CD14-positive monocyte (primary cell): Measurements from ENCODE around the gene CCDC116. TPM values are rescaled to one million over a fixed set of nuclear protein-coding genes. Genes with fewer than 3 reads are reported as not detected.

Source experiments
- DNase-seq, 3 donors: peaks; one replicate each; pipeline ENCODE4 v3.0.0-alpha.2; 2011 to 2022
- H2AFZ ChIP-seq: 2 replicates; pipeline ENCODE4 v1.6.0; 2012; ENCODE audit warnings: mild to moderate bottlenecking, low read depth, low read length, inconsistent platforms; ENCODE audit not compliant: insufficient read depth, poor library complexity, severe bottlenecking
- H3K27ac ChIP-seq, 2 donors: 1 replicate in 1 of 2; 2 replicates in 1 of 2; pipeline ENCODE4 v1.5.1; 2012 to 2013; ENCODE audit warnings: low read length in 2 of 2, control low read depth in 1 of 2, inconsistent platforms in 1 of 2, low read depth in 1 of 2, mild to moderate bottlenecking in 1 of 2
- H3K27me3 ChIP-seq, 2 donors: one replicate each; pipeline versions ENCODE4 v1.6.0 to v1.6.1; 2011 to 2013; ENCODE audit warnings: low read length in 2 of 2; ENCODE audit not compliant: control insufficient read depth in 2 of 2, insufficient read depth in 2 of 2
- H3K36me3 ChIP-seq, 2 donors: replicated peaks in 1 of 2; 1 replicate in 1 of 2; 2 replicates in 1 of 2; pipeline versions ENCODE4 v1.5.1 to v1.6.1; 2012 to 2013; ENCODE audit warnings: low read length in 2 of 2, control low read depth in 1 of 2, inconsistent platforms in 1 of 2, mild to moderate bottlenecking in 1 of 2; ENCODE audit not compliant: insufficient read depth in 2 of 2, control insufficient read depth in 1 of 2
- H3K4me1 ChIP-seq, 2 donors: 1 replicate in 1 of 2; 2 replicates in 1 of 2; pipeline versions ENCODE4 v1.5.1 to v1.6.1; 2012 to 2013; ENCODE audit warnings: low read length in 2 of 2, control low read depth in 1 of 2, inconsistent platforms in 1 of 2, mild to moderate bottlenecking in 1 of 2, moderate library complexity in 1 of 2; ENCODE audit not compliant: insufficient read depth in 2 of 2, control insufficient read depth in 1 of 2
- H3K4me2 ChIP-seq: replicated peaks from 2 replicates; pipeline ENCODE3; 2012; ENCODE audit warnings: low read length, moderate library complexity, mild to moderate bottlenecking; ENCODE audit not compliant: poor library complexity, severe bottlenecking; ENCODE audit errors: extremely low read depth
- H3K4me3 ChIP-seq, 3 experiments: fragments of 200-600 bp in 1 of 3; sonication (generic) in 1 of 3; replicated peaks in 1 of 3; 1 replicate in 2 of 3; 2 replicates in 1 of 3; pipeline ENCODE4 v1.5.1; 2011 to 2013; ENCODE audit warnings: low read length in 3 of 3, mild to moderate bottlenecking in 3 of 3, control low read depth in 2 of 3, low read depth in 2 of 3, inconsistent platforms in 1 of 3, moderate library complexity in 1 of 3
- H3K79me2 ChIP-seq: 2 replicates; pipeline ENCODE4 v1.6.0; 2012; ENCODE audit warnings: mild to moderate bottlenecking, control low read depth, inconsistent platforms, low read length, moderate library complexity; ENCODE audit not compliant: insufficient read depth
- H3K9ac ChIP-seq: 2 replicates; pipeline ENCODE4 v1.6.0; 2017; ENCODE audit warnings: low read length, mild to moderate bottlenecking; ENCODE audit not compliant: insufficient read depth, poor library complexity, severe bottlenecking
- H3K9me3 ChIP-seq, 2 donors: replicated peaks in 1 of 2; 1 replicate in 1 of 2; 2 replicates in 1 of 2; pipeline versions ENCODE4 v1.5.1 to v1.6.1; 2012 to 2013; ENCODE audit warnings: low read length in 2 of 2, control low read depth in 1 of 2; ENCODE audit not compliant: control insufficient read depth in 1 of 2, insufficient read depth in 1 of 2
- H4K20me1 ChIP-seq: 2 replicates; pipeline ENCODE4 v1.6.0; 2012; ENCODE audit warnings: mild to moderate bottlenecking, low read length, control low read depth, moderate library complexity; ENCODE audit not compliant: insufficient read depth
- H3K27ac Mint-ChIP-seq, 7 donors: one replicate each; pipeline ENCODE4 v1.8.0; 2020; ENCODE audit warnings: mild to moderate bottlenecking in 7 of 7, mixed read lengths in 7 of 7, moderate library complexity in 6 of 7, inconsistent platforms in 2 of 7
- H3K27me3 Mint-ChIP-seq, 3 donors: one replicate each; pipeline ENCODE4 v1.8.0; 2021 to 2022; ENCODE audit warnings: low read depth in 3 of 3, mild to moderate bottlenecking in 3 of 3, mixed read lengths in 3 of 3, moderate library complexity in 3 of 3, inconsistent platforms in 1 of 3
- H3K36me3 Mint-ChIP-seq, 2 donors: one replicate each; pipeline ENCODE4 v1.8.0; 2020; ENCODE audit warnings: mixed read lengths in 2 of 2, inconsistent platforms in 1 of 2, mild to moderate bottlenecking in 1 of 2
- H3K4me1 Mint-ChIP-seq: one replicate; pipeline ENCODE4 v1.8.0; 2020; ENCODE audit warnings: mild to moderate bottlenecking, mixed read lengths
- H3K4me3 Mint-ChIP-seq, 2 donors: one replicate each; pipeline ENCODE4 v1.8.0; 2020; ENCODE audit warnings: mild to moderate bottlenecking in 2 of 2, mixed read lengths in 2 of 2, moderate library complexity in 1 of 2
- H3K9me3 Mint-ChIP-seq, 7 donors: one replicate each; pipeline ENCODE4 v1.8.0; 2020 to 2022; ENCODE audit warnings: mixed read lengths in 7 of 7, mild to moderate bottlenecking in 6 of 7, moderate library complexity in 6 of 7, inconsistent platforms in 2 of 7
- CTCF ChIP-seq: fragments of 200-600 bp; IDR thresholded peaks from one replicate; pipeline ENCODE4 v1.8.0; 2022; ENCODE audit warnings: antibody characterized with exemption, mild to moderate bottlenecking
- WGBS: methylation state at CpG from one replicate; pipeline ENCODE4 v1.1.5; 2013; ENCODE audit warnings: missing lambda C conversion rate; ENCODE audit not compliant: insufficient coverage; 5-methylcytosine and 5-hydroxymethylcytosine counted together
- intact Hi-C, 2 donors: fragments of 100-400 bp; cut with micrococcal nuclease; formaldehyde crosslinking; loops; one replicate each; pipeline versions ENCODE4 v1.15.0 to v1.15.1; 2023
- polyA plus RNA-seq, 3 donors: library from polyadenylated mRNA; depleted of rRNA in 1 of 3; unstranded in 2 of 3; stranded (reverse) in 1 of 3; fragments of 300-500 nt in 2 of 3; fragments of >200 nt in 1 of 3; fragmentation: Illumina TruSeq in 2 of 3; gene quantifications; 1 replicate in 2 of 3; 2 replicates in 1 of 3; pipeline ENCODE4 v1.2.3, GENCODE V29; 2012 to 2021

Gene CCDC116
- polyA plus RNA-seq, 3 donors, result 0.21 TPM; not detected in 2

- Histone ChIP-seq H3K9me3 (no peaks in the 10 kb centered on the region), H3K4me3 (no peak overlapping the region), H3K27ac (no peak overlapping the region), H4K20me1 (peaks cover 17% of the 10 kb centered on the region), H3K79me2 (peaks cover 13% of the 10 kb centered on the region), H3K36me3 (peaks cover 2 to 14% of the 10 kb centered on the region in 2 donors), H3K4me1 (peaks cover 23 to 31% of the 10 kb centered on the region in 2 donors), H2AFZ (no peak overlapping the region), H3K4me2 (no peak overlapping the region), H3K27me3 (no peaks in the 10 kb centered on the region), H3K9ac (no peak overlapping the region)
- peaks cover 33% of the 10 kb centered on the region for H3K4me1 Mint-ChIP-seq
- DNase-seq, result peak; percentile 70 to 86 (median 78)
- peak overlapping the region in 2 of 7 donors; percentile 25 to 69 for H3K27ac Mint-ChIP-seq
- H3K9me3 Mint-ChIP-seq, result peaks cover 0 to 1% (median 0%) of the 10 kb centered on the region in 7 donors
- intact Hi-C loops, result no loop called here
- no peak overlapping the region for H3K4me3 Mint-ChIP-seq
- TF ChIP-seq CTCF, result peak; percentile 85
- WGBS, result 46% methylated on average over 12 of the region's 14 CpGs
- peaks cover 23 to 44% of the 10 kb centered on the region in 2 donors for H3K36me3 Mint-ChIP-seq
- peaks cover 2 to 4% (median 2%) of the 10 kb centered on the region in 3 donors for H3K27me3 Mint-ChIP-seq
These were observed 14.3 kb downstream of the CCDC116 start for GRCh38 chr22:21646608-21647590.

- H3K4me3 ChIP-seq, result no peak overlapping the region
- DNase-seq, result no peak
- H3K27ac ChIP-seq, result no peak overlapping the region
- WGBS, result 93% methylated on average over 6 of the region's 7 CpGs
- H2AFZ ChIP-seq, result no peak overlapping the region
- Mint-ChIP-seq H3K27ac (no peak overlapping the region), H3K36me3 (peaks cover 11 to 26% of the 10 kb centered on the region in 2 donors), H3K4me3 (no peak overlapping the region), H3K27me3 (peaks cover 2 to 4% (median 3%) of the 10 kb centered on the region in 3 donors), H3K4me1 (peaks cover 23% of the 10 kb centered on the region), H3K9me3 (no peaks in the 10 kb centered on the region)
- TF ChIP-seq CTCF, result no peak
- H3K4me2 ChIP-seq, result no peak overlapping the region
- peaks cover 10% of the 10 kb centered on the region for H4K20me1 ChIP-seq
- H3K4me1 ChIP-seq, result peaks cover 20 to 28% of the 10 kb centered on the region in 2 donors
- no peak overlapping the region for H3K9ac ChIP-seq
- H3K9me3 ChIP-seq, result no peaks in the 10 kb centered on the region
- H3K36me3 ChIP-seq, result peaks cover 2 to 9% of the 10 kb centered on the region in 2 donors
- H3K79me2 ChIP-seq, result no peaks in the 10 kb centered on the region
- intact Hi-C loops, result loop anchor here in 1 of 2 donors (10.0 kb wide), 1 partner anchor 285 kb away; no protein-coding TSS in a partner anchor
- no peaks in the 10 kb centered on the region for H3K27me3 ChIP-seq
These were observed 17.7 kb downstream of the CCDC116 start for GRCh38 chr22:21650280-21650679.
